Measurements from ENCODE around the gene GABRR1.

- no peak for TF ChIP-seq CTCF (IDR thresholded peaks at IDR 0.05)
- no peak for TF ChIP-seq POLR2A (IDR thresholded peaks at IDR 0.05)
- no peak for TF ChIP-seq POLR2AphosphoS5 (IDR thresholded peaks at IDR 0.05)
- no peak for TF ChIP-seq EP300 (IDR thresholded peaks at IDR 0.05)
These were observed 11.3 kb downstream of the GABRR1 start for GRCh38 chr6:89205819-89206218.
